ENCODE data around the gene TMEM109.

DNA sequence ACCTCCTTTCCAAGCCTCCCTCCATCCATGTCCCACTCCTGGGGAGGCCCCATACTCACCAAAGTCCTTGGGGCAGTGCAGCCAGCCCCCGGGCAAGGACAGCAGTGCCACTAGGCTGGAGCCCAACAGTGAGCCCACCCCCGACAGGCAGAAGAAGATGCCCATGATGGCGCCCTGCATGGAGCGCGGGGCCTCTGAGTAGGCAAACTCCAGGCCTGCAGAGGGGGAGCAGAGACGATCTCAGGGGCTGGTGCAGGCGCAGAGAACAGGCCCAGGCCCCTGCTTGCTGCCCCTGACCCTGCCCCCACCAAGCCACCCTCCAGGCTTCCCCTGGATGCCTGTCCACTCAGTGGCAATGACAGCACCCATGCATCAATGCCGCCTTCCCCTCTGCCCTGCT, 23.9 kb downstream of the TMEM109 start:
- TF ChIP-seq, protein P1, sequence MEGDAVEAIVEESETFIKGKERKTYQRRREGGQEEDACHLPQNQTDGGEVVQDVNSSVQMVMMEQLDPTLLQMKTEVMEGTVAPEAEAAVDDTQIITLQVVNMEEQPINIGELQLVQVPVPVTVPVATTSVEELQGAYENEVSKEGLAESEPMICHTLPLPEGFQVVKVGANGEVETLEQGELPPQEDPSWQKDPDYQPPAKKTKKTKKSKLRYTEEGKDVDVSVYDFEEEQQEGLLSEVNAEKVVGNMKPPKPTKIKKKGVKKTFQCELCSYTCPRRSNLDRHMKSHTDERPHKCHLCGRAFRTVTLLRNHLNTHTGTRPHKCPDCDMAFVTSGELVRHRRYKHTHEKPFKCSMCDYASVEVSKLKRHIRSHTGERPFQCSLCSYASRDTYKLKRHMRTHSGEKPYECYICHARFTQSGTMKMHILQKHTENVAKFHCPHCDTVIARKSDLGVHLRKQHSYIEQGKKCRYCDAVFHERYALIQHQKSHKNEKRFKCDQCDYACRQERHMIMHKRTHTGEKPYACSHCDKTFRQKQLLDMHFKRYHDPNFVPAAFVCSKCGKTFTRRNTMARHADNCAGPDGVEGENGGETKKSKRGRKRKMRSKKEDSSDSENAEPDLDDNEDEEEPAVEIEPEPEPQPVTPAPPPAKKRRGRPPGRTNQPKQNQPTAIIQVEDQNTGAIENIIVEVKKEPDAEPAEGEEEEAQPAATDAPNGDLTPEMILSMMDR (IDR thresholded peaks at IDR 0.05): no peak
- TF ChIP-seq POLR2A (IDR thresholded peaks at IDR 0.05) (no peak), POLR2AphosphoS5 (IDR thresholded peaks at IDR 0.05) (no peak)
